ENCODE measurements around the gene NGDN. TPM values are rescaled to one million over a fixed set of nuclear protein-coding genes. Genes with fewer than 3 reads are reported as not detected.

NGDN gene
- total RNA-seq, 1 donor from 2014 or later, result 51.1 TPM

DNA sequence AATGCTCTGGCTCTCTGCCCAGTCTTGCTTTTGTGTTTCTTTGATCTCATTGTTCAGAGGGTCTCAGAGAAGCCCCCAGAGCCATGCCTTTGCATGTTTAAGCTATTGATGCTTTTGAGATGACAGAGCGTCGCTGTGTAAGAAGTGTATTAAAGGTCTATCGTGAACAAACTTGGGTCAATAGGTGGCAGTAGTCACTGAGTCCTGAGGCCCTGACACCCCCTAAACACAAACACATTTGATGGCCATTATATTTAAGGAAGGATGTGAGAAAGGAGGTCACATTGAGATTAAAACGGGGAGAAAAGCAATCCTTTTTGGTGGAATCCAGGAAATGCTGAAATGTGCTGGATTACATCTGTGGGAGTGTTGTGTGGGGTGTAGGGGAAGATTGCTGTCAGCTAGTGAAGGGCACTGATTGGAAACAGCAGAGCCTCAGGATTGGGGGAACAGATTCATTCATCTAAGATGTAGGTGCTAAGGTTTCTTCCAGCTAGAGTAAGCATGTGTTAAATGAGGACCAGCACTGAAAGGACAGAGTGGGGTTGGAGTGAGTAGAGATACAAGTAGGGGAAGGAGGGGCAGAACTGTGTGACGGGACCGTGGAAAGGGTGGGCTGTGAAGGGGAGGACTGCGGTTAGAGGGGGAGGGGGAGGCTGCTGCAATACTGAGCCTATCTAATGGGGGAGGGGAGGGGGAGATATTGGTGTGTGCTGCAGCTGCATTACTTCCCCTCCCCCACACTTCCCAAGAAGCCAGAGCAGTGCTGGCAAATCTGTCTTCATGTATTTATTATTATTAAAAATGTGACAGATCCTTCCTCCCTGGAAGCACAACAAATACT is 12.7 kb downstream of the NGDN start:
- H3K4me1 Mint-ChIP-seq (ENCODE audit: unreplicated experiment), result peaks cover 16% of the 10 kb centered on the region
- TF ChIP-seq, protein P1, sequence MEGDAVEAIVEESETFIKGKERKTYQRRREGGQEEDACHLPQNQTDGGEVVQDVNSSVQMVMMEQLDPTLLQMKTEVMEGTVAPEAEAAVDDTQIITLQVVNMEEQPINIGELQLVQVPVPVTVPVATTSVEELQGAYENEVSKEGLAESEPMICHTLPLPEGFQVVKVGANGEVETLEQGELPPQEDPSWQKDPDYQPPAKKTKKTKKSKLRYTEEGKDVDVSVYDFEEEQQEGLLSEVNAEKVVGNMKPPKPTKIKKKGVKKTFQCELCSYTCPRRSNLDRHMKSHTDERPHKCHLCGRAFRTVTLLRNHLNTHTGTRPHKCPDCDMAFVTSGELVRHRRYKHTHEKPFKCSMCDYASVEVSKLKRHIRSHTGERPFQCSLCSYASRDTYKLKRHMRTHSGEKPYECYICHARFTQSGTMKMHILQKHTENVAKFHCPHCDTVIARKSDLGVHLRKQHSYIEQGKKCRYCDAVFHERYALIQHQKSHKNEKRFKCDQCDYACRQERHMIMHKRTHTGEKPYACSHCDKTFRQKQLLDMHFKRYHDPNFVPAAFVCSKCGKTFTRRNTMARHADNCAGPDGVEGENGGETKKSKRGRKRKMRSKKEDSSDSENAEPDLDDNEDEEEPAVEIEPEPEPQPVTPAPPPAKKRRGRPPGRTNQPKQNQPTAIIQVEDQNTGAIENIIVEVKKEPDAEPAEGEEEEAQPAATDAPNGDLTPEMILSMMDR (conservative IDR thresholded peaks at IDR 0.05), result no peak
- H3K9me3 Mint-ChIP-seq, result no peaks in the 10 kb centered on the region
- no peak overlapping the region for H3K4me3 Mint-ChIP-seq
- no peak for DNase-seq (ENCODE audit: extremely low spot score, unreplicated experiment)
- H3K27me3 Mint-ChIP-seq, result no peaks in the 10 kb centered on the region
- peaks cover 15% of the 10 kb centered on the region for H3K36me3 Mint-ChIP-seq
- no peak overlapping the region for H3K27ac Mint-ChIP-seq

DNA sequence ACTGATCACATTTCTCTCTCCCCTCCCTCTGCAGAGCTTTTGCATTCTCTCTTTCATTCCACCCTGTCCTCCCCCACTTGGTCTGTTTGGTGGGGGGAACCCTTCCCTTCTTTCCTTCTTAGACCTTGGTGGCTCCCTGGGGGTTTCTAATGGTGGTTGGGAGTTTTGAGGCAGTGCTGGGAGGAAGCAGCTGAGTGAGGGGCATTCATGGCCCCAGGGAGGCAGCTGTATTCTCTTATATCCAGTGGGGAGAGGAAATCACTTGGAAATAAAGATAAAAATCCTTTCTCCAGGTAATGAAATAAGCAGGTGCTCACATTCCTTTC is 13.3 kb downstream of the NGDN start:
- TF ChIP-seq, protein P1 (conservative IDR thresholded peaks at IDR 0.05), result no peak
- Mint-ChIP-seq H3K9me3 (no peaks in the 10 kb centered on the region), H3K27ac (no peak overlapping the region), H3K4me1 (ENCODE audit: unreplicated experiment) (peaks cover 16% of the 10 kb centered on the region), H3K4me3 (no peak overlapping the region), H3K36me3 (peaks cover 13% of the 10 kb centered on the region), H3K27me3 (no peaks in the 10 kb centered on the region)
- no peak for DNase-seq (ENCODE audit: extremely low spot score, unreplicated experiment)

DNA sequence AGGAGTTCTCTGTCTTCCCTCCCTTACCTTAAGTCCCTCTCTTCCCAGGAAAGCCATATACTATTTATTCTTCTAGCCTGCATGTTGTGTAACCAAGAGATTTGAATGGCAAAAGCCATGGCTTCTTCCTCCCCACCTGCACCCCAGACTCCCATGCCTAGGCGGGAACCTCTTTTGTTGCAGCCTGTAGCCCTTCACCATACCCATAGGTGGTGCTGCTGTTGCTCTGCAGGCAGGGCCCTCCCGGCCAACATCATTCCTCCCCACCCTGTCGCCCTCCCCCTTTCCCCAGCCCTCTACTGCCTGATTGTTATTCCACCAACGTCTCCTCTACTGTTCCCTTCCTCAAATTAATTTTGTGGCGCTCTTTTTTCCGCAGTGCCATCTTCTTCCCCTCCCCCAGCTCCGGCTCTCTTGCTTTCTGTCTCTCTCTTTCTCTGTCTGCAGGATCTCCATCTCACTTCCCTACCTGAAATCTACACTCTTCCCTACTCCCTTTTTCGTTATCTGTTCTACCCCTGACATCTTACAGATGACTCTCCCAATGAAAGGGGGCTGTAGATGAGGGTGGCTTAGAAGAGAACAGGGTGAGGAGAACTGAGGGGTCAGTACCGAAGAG is 13.8 kb downstream of the NGDN start:
- no peak overlapping the region for H3K27ac Mint-ChIP-seq
- H3K4me1 Mint-ChIP-seq (ENCODE audit: unreplicated experiment), result peaks cover 14% of the 10 kb centered on the region
- no peaks in the 10 kb centered on the region for H3K27me3 Mint-ChIP-seq
- no peaks in the 10 kb centered on the region for H3K9me3 Mint-ChIP-seq
- TF ChIP-seq, protein P1 (conservative IDR thresholded peaks at IDR 0.05), result peak; percentile 73
- DNase-seq (ENCODE audit: extremely low spot score, unreplicated experiment), result no peak
- peaks cover 10% of the 10 kb centered on the region for H3K36me3 Mint-ChIP-seq
- no peak overlapping the region for H3K4me3 Mint-ChIP-seq

DNA sequence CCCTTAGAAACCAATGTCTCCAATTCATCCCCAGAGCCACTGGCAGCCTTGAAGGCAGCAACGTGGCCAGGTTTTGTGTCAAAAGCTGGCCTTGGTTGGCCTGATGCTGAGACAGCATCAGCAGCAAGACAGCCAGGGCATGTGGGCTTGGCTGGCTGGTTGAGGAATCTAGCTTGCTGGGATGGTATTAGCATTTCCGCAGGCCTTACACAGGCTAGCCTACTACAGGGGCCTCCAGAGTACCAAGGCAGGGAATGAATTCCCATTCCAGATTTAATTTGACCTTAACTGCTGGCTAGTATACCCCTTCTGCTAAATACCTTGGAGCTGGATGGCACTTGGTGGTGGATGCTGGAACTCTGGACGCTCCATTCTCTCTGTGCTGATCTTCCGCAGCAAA is 15.8 kb downstream of the NGDN start:
- Mint-ChIP-seq H3K27me3 (no peaks in the 10 kb centered on the region), H3K4me1 (ENCODE audit: unreplicated experiment) (peaks cover 12% of the 10 kb centered on the region), H3K9me3 (no peaks in the 10 kb centered on the region), H3K27ac (no peak overlapping the region), H3K4me3 (no peak overlapping the region), H3K36me3 (peaks cover 12% of the 10 kb centered on the region)
- TF ChIP-seq, protein P1 (conservative IDR thresholded peaks at IDR 0.05), result no peak
- no peak for DNase-seq (ENCODE audit: extremely low spot score, unreplicated experiment)

DNA sequence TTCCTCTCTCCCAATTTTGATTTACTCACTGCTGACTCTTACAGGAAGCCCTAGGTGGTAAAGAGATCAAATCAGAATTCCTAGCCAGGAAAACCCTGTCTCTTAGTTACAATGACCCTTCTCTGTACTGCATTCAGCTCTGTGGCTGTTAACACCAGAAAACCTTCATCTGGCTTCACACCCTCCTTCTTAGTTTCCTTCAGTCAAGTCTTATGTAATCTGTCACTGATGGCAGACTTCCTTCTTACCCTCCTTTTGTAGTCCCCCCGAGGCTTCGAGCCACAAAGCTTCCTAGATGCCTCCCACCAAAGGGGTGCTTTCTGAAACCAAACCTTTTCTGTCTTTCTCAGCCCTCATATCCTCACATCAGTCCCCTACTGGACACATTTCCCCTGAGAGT is 16.5 kb downstream of the NGDN start:
- no peak for DNase-seq (ENCODE audit: extremely low spot score, unreplicated experiment)
- no peak overlapping the region for H3K4me3 Mint-ChIP-seq
- H3K27me3 Mint-ChIP-seq, result no peaks in the 10 kb centered on the region
- no peaks in the 10 kb centered on the region for H3K9me3 Mint-ChIP-seq
- H3K27ac Mint-ChIP-seq, result no peak overlapping the region
- H3K4me1 Mint-ChIP-seq (ENCODE audit: unreplicated experiment), result peaks cover 12% of the 10 kb centered on the region
- TF ChIP-seq, protein P1 (conservative IDR thresholded peaks at IDR 0.05), result no peak
- peaks cover 12% of the 10 kb centered on the region for H3K36me3 Mint-ChIP-seq

Measured in type B pancreatic cell (in vitro differentiated cells).